GM13977 (cell line): Measurements from ENCODE around the gene SOS2.
"Not testable (repeated sequence)": the region's sequence is repeated elsewhere in the genome, so short reads cannot be mapped to it uniquely, and the experiment has no call there.

Experiments
- DNase-seq: peaks from one replicate; pipeline ENCODE4 v3.0.0; 2012; ENCODE audit warnings: low spot score
- CTCF ChIP-seq: IDR thresholded peaks from 2 replicates; pipeline ENCODE4 v1.5.1; 2012; ENCODE audit warnings: mild to moderate bottlenecking, control low read depth; ENCODE audit not compliant: insufficient read depth; ENCODE audit errors: extremely low read depth, missing control alignments
- in situ Hi-C: fragments of 300-500 bp; cut with MboI; formaldehyde crosslinking; loops from one replicate; pipeline ENCODE4 v1.12.0; 2022; ENCODE audit warnings: low sequenced_read_pairs, low pct_unique_long_range_greater_than_20kb, mixed read lengths, inconsistent platforms; ENCODE audit not compliant: unreplicated experiment

The SOS2 gene

GRCh38 chr14:50191499-50191898 lies 39.9 kb downstream of the SOS2 start:
- TF ChIP-seq CTCF = no peak
- in situ Hi-C loops = no loop called here
- DNase-seq = no peak

GRCh38 chr14:50186107-50186506 lies 45.3 kb downstream of the SOS2 start:
- no peak for DNase-seq
- TF ChIP-seq CTCF = no peak
- in situ Hi-C loops = no loop called here

- no peak for DNase-seq
- in situ Hi-C loops = no loop called here
- no peak for TF ChIP-seq CTCF
Measured at GRCh38 chr14:50173891-50174290, 57.5 kb downstream of the SOS2 start.

- DNase-seq = no peak
- in situ Hi-C loops = no loop called here
- TF ChIP-seq CTCF = no peak
Measured at GRCh38 chr14:50171895-50172294, 59.5 kb downstream of the SOS2 start.

- in situ Hi-C loops, DNase-seq: not testable (repeated sequence)
Measured at GRCh38 chr14:50167381-50167780, 64.0 kb downstream of the SOS2 start.

- DNase-seq = no peak
- in situ Hi-C loops = no loop called here
- TF ChIP-seq CTCF = no peak
Measured at GRCh38 chr14:50156111-50156510, 75.3 kb downstream of the SOS2 start.

GRCh38 chr14:50148799-50149198 lies 82.6 kb downstream of the SOS2 start:
- no peak for TF ChIP-seq CTCF
- in situ Hi-C loops = no loop called here
- DNase-seq = no peak
